GM19351 (cell line): ENCODE data around the gene SULT1A1.

ENCODE experiments used
- ATAC-seq: cut with Tn5 transposase; IDR thresholded peaks from one replicate; pipeline ENCODE4 v1.9.1; 2021; ENCODE audit warnings: mild to moderate bottlenecking, moderate library complexity; ENCODE audit not compliant: unreplicated experiment

The SULT1A1 gene

GRCh38 chr16:28561557-28562187 lies 48.2 kb downstream of the SULT1A1 start:
- no peak for ATAC-seq

GRCh38 chr16:28558456-28558855 lies 51.4 kb downstream of the SULT1A1 start:
- ATAC-seq: no peak

- ATAC-seq: no peak
These were observed 52.9 kb downstream of the SULT1A1 start for GRCh38 chr16:28556914-28557320.

- ATAC-seq: no peak
These were observed 54.3 kb downstream of the SULT1A1 start for GRCh38 chr16:28555561-28555960.
